Colonic mucosa (tissue), 4 donors: Measurements from ENCODE around the gene ZDHHC22. TPM values are rescaled to one million over a fixed set of nuclear protein-coding genes. Genes with fewer than 3 reads are reported as not detected.
A peak's percentile ranks its signal among the peaks of the same experiment; 100 is the strongest.

Experiments
- DNase-seq: peaks from one replicate; pipeline ENCODE4 v3.0.0-alpha.2; 2020
- H3K27ac ChIP-seq: fragments of 200-600 bp; one replicate; pipeline ENCODE4 v1.8.0; 2021
- H3K27me3 ChIP-seq: fragments of 200-600 bp; one replicate; pipeline ENCODE4 v1.8.0; 2021
- H3K36me3 ChIP-seq: fragments of 200-600 bp; one replicate; pipeline ENCODE4 v1.8.0; 2021
- H3K4me1 ChIP-seq: fragments of 200-600 bp; one replicate; pipeline ENCODE4 v1.8.0; 2021; ENCODE audit warnings: mild to moderate bottlenecking
- H3K4me3 ChIP-seq: fragments of 200-600 bp; one replicate; pipeline ENCODE4 v1.8.0; 2021
- H3K9ac ChIP-seq, 2 donors: one replicate each; pipeline ENCODE4 v1.7.0; 2013; ENCODE audit warnings: control low read depth in 2 of 2, low read depth in 2 of 2, low read length in 2 of 2
- H3K9me3 ChIP-seq: fragments of 200-600 bp; one replicate; pipeline ENCODE4 v1.8.0; 2021
- CTCF ChIP-seq: fragments of 200-600 bp; IDR thresholded peaks from one replicate; pipeline ENCODE4 v1.8.0; 2022; ENCODE audit warnings: antibody characterized with exemption, mild to moderate bottlenecking
- intact Hi-C: fragments of 100-400 bp; cut with DNase I; formaldehyde crosslinking; loops from one replicate; pipeline ENCODE4 v1.14.1; 2022
- total RNA-seq, 2 donors: library from RNA; stranded (reverse); fragmentation: NEBNext Ultra II Directional in 1 of 2; extraction: Animal tissue kit (Norgen Biotek cat#: 25700) in 1 of 2; gene quantifications; one replicate each; pipeline ENCODE4 v1.2.1, GENCODE V29; 2021
- donor health status: healthy.
- donor health status: DM: no; HTN: no; CAD: no.
- donor health status: DM: no; HTN: no; CAD: no.

Gene ZDHHC22
- total RNA-seq, 2 donors from 2014 or later, result 0.07 to 0.42 TPM

GRCh38 chr14:77119851-77120250, 21.7 kb downstream of the ZDHHC22 start:
- H3K4me1 ChIP-seq, result peaks cover 20% of the 10 kb centered on the region
- H3K27ac ChIP-seq, result no peak overlapping the region
- intact Hi-C loops, result no loop called here
- H3K36me3 ChIP-seq, result no peaks in the 10 kb centered on the region
- no peak for DNase-seq
- no peaks in the 10 kb centered on the region for H3K9me3 ChIP-seq
- no peak overlapping the region for H3K9ac ChIP-seq
- no peaks in the 10 kb centered on the region for H3K27me3 ChIP-seq
- no peak for TF ChIP-seq CTCF
- H3K4me3 ChIP-seq, result no peak overlapping the region

GRCh38 chr14:77116172-77116817, 25.3 kb downstream of the ZDHHC22 start:
- no peak overlapping the region for H3K4me3 ChIP-seq
- no peak overlapping the region for H3K27ac ChIP-seq
- H3K36me3 ChIP-seq, result peaks cover 11% of the 10 kb centered on the region
- intact Hi-C loops, result no loop called here
- no peaks in the 10 kb centered on the region for H3K9me3 ChIP-seq
- TF ChIP-seq CTCF, result no peak
- H3K4me1 ChIP-seq, result peaks cover 3% of the 10 kb centered on the region
- H3K9ac ChIP-seq, result no peak overlapping the region
- DNase-seq, result no peak
- H3K27me3 ChIP-seq, result no peaks in the 10 kb centered on the region

- Histone ChIP-seq H3K4me3 (no peak overlapping the region), H3K9me3 (no peaks in the 10 kb centered on the region), H3K9ac (no peak overlapping the region), H3K4me1 (no peaks in the 10 kb centered on the region), H3K27me3 (no peaks in the 10 kb centered on the region), H3K27ac (no peak overlapping the region), H3K36me3 (peaks cover 11% of the 10 kb centered on the region)
- no peak for TF ChIP-seq CTCF
- DNase-seq, result no peak
- intact Hi-C loops, result no loop called here
Measured at GRCh38 chr14:77114609-77115008, 27.0 kb downstream of the ZDHHC22 start.

GRCh38 chr14:77113644-77114043, 27.9 kb downstream of the ZDHHC22 start:
- intact Hi-C loops, result no loop called here
- H3K4me1 ChIP-seq, result no peaks in the 10 kb centered on the region
- H3K36me3 ChIP-seq, result peaks cover 11% of the 10 kb centered on the region
- H3K9me3 ChIP-seq, result no peaks in the 10 kb centered on the region
- no peak for TF ChIP-seq CTCF
- no peak overlapping the region for H3K9ac ChIP-seq
- DNase-seq, result peak; percentile 24
- H3K27ac ChIP-seq, result no peak overlapping the region
- no peak overlapping the region for H3K4me3 ChIP-seq
- no peaks in the 10 kb centered on the region for H3K27me3 ChIP-seq

- intact Hi-C loops, result no loop called here
- DNase-seq, result no peak
- no peak for TF ChIP-seq CTCF
- Histone ChIP-seq H3K27ac (peak overlapping the region; percentile 15), H3K27me3 (no peaks in the 10 kb centered on the region), H3K36me3 (peaks cover 11% of the 10 kb centered on the region), H3K4me3 (no peak overlapping the region), H3K4me1 (no peaks in the 10 kb centered on the region), H3K9ac (no peak overlapping the region), H3K9me3 (no peaks in the 10 kb centered on the region)
Measured at GRCh38 chr14:77111021-77111420, 30.6 kb downstream of the ZDHHC22 start.
